Neuronal stem cell (in vitro differentiated cells): ENCODE data around the gene AMBRA1.

ENCODE experiments used
- DNase-seq: peaks from one replicate; pipeline ENCODE4 v3.0.0-alpha.2; 2013; ENCODE audit warnings: low spot score
- H2AFZ ChIP-seq: one replicate; pipeline ENCODE4 v1.6.1; 2013; ENCODE audit warnings: mild to moderate bottlenecking, low read length, inconsistent platforms
- H2AK5ac ChIP-seq: 2 replicates; pipeline ENCODE4 v1.6.1; 2013; ENCODE audit warnings: low read depth, mild to moderate bottlenecking, inconsistent platforms, low read length, moderate library complexity, mixed read lengths
- H2BK120ac ChIP-seq: 2 replicates; pipeline ENCODE4 v1.6.1; 2013; ENCODE audit warnings: low read depth, mild to moderate bottlenecking, inconsistent platforms, low read length, moderate library complexity, mixed read lengths
- H2BK12ac ChIP-seq: one replicate; pipeline ENCODE4 v1.6.1; 2013; ENCODE audit warnings: low read length, inconsistent platforms
- H2BK15ac ChIP-seq: 2 replicates; pipeline ENCODE4 v1.6.1; 2013; ENCODE audit warnings: mild to moderate bottlenecking, low read length, inconsistent platforms, mixed read lengths
- H2BK5ac ChIP-seq: one replicate; pipeline ENCODE4 v1.6.1; 2013; ENCODE audit warnings: inconsistent platforms, mild to moderate bottlenecking, low read length, moderate library complexity
- H3K14ac ChIP-seq: one replicate; pipeline ENCODE4 v1.6.1; 2013; ENCODE audit warnings: low read length, inconsistent platforms
- H3K18ac ChIP-seq: 2 replicates; pipeline ENCODE4 v1.6.1; 2013; ENCODE audit warnings: low read length, inconsistent platforms
- H3K23ac ChIP-seq: 2 replicates; pipeline ENCODE4 v1.6.1; 2013; ENCODE audit warnings: low read depth, mild to moderate bottlenecking, mixed read lengths, low read length, inconsistent platforms; ENCODE audit not compliant: poor library complexity
- H3K27ac ChIP-seq: replicated peaks from 3 replicates; pipeline ENCODE4 v1.5.1; 2013; ENCODE audit warnings: low read length, inconsistent platforms
- H3K27me3 ChIP-seq, 3 experiments: 2 replicates each; pipeline ENCODE4 v1.6.1; 2013; ENCODE audit warnings: low read length in 3 of 3, mild to moderate bottlenecking in 2 of 3, inconsistent platforms in 1 of 3, low read depth in 1 of 3, mixed read lengths in 1 of 3, moderate library complexity in 1 of 3; ENCODE audit not compliant: control insufficient read depth in 3 of 3, insufficient read depth in 3 of 3
- H3K36me3 ChIP-seq, 2 donors: replicated peaks in 1 of 2; 2 replicates each; pipeline ENCODE4 v1.6.1; 2013; ENCODE audit warnings: low read length in 2 of 2; ENCODE audit not compliant: control insufficient read depth in 2 of 2, insufficient read depth in 2 of 2
- H3K4ac ChIP-seq: 2 replicates; pipeline ENCODE4 v1.6.1; 2013; ENCODE audit warnings: inconsistent platforms, mild to moderate bottlenecking, low read length, moderate library complexity
- H3K4me1 ChIP-seq, 2 donors: 1 replicate in 1 of 2; 2 replicates in 1 of 2; pipeline ENCODE4 v1.6.1; 2013; ENCODE audit warnings: low read length in 2 of 2, low read depth in 1 of 2; ENCODE audit not compliant: control insufficient read depth in 2 of 2, insufficient read depth in 1 of 2
- H3K4me2 ChIP-seq: one replicate; pipeline ENCODE4 v1.6.1; 2013; ENCODE audit warnings: mild to moderate bottlenecking, low read length, inconsistent platforms; ENCODE audit not compliant: insufficient read depth, poor library complexity, severe bottlenecking
- H3K4me3 ChIP-seq, 2 donors: 2 replicates each; pipeline ENCODE4 v1.5.1; 2013; ENCODE audit warnings: low read length in 2 of 2, mild to moderate bottlenecking in 2 of 2, inconsistent platforms in 1 of 2, moderate library complexity in 1 of 2
- H3K79me1 ChIP-seq: one replicate; pipeline ENCODE4 v1.6.1; 2013; ENCODE audit warnings: low read depth, mild to moderate bottlenecking, inconsistent platforms, low read length, moderate library complexity
- H3K9ac ChIP-seq: one replicate; pipeline ENCODE4 v1.6.1; 2013; ENCODE audit warnings: mild to moderate bottlenecking, low read depth, low read length, inconsistent platforms; ENCODE audit not compliant: poor library complexity
- H3K9me3 ChIP-seq, 2 donors: replicated peaks in 1 of 2; 2 replicates each; pipeline versions ENCODE3 to v1.6.1; 2013; ENCODE audit warnings: low read length in 2 of 2, mild to moderate bottlenecking in 2 of 2, inconsistent platforms in 1 of 2, low read depth in 1 of 2, mixed read lengths in 1 of 2, moderate library complexity in 1 of 2; ENCODE audit not compliant: control insufficient read depth in 2 of 2, insufficient read depth in 1 of 2
- H4K8ac ChIP-seq: one replicate; pipeline ENCODE4 v1.6.1; 2013; ENCODE audit warnings: low read depth, mild to moderate bottlenecking, inconsistent platforms, low read length, moderate library complexity
- H4K91ac ChIP-seq: one replicate; pipeline ENCODE4 v1.6.1; 2013; ENCODE audit warnings: low read length, low read depth, mild to moderate bottlenecking, inconsistent platforms; ENCODE audit not compliant: poor library complexity
- whole genome bisulfite sequencing, 2 donors: extraction: QIAGEN DNeasy Blood & Tissue Kit; methylation state at CpG; one replicate each; pipeline ENCODE4 v1.1.7; 2013; ENCODE audit warnings: missing lambda C conversion rate in 2 of 2, mixed read lengths in 1 of 2; ENCODE audit not compliant: insufficient read length in 2 of 2, insufficient replicate concordance in 1 of 2; ENCODE audit errors: extremely low coverage in 2 of 2; 5-methylcytosine and 5-hydroxymethylcytosine counted together

Gene AMBRA1

DNA sequence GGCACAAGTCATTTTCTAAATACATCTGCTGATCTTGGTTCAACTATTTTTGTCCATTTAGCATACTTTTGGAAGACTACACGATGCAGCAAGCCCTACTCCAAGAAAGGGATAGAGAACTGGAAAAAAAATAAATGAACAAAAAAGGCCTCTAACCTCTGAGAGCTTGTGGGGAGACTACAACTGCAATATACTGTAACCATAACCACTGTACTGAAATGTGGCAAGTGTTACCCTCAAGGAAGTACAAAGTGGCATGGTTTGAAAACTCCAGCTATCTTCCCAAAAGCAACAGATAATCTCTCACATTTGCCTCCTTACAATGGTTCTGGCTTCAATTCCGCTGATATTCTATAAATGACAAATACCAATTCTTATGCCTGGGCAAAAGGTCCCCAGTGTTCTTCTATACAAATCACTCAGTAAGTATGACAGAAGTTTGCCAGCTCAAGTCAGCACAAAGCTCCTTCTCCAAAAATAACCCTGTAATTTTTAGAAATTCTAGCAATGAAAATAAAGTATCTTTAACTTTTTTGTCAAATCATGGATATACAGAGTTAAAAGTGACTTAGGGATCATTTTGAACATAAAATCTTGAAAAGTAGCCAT is 22.9 kb downstream of the AMBRA1 start:
- H2AK5ac ChIP-seq, result no peak overlapping the region
- no peak overlapping the region for H2BK12ac ChIP-seq
- no peak overlapping the region for H3K14ac ChIP-seq
- no peak overlapping the region for H2AFZ ChIP-seq
- H2BK120ac ChIP-seq, result no peak overlapping the region
- no peak overlapping the region for H3K27ac ChIP-seq
- peaks cover 1 to 6% of the 10 kb centered on the region in 2 donors for H3K9me3 ChIP-seq
- no peaks in the 10 kb centered on the region for H3K36me3 ChIP-seq
- H3K27me3 ChIP-seq, result no peaks in the 10 kb centered on the region
- H3K4me3 ChIP-seq, result no peak overlapping the region
- no peak overlapping the region for H4K91ac ChIP-seq
- no peak overlapping the region for H3K9ac ChIP-seq
- no peak overlapping the region for H3K23ac ChIP-seq
- no peak overlapping the region for H3K4me2 ChIP-seq
- DNase-seq, result no peak
- H4K8ac ChIP-seq, result no peak overlapping the region
- no peak overlapping the region for H3K18ac ChIP-seq
- no peaks in the 10 kb centered on the region for H3K4me1 ChIP-seq
- no peak overlapping the region for H2BK5ac ChIP-seq
- H3K4ac ChIP-seq, result no peak overlapping the region
- H3K79me1 ChIP-seq, result peaks cover 5% of the 10 kb centered on the region
- WGBS, 2 donors, result no CpG with 5 or more reads among the region's 2 CpGs
- H2BK15ac ChIP-seq, result no peak overlapping the region

GRCh38 chr11:46565232-46565840 is 28.5 kb downstream of the AMBRA1 start:
- no peak overlapping the region for H3K4ac ChIP-seq

DNA sequence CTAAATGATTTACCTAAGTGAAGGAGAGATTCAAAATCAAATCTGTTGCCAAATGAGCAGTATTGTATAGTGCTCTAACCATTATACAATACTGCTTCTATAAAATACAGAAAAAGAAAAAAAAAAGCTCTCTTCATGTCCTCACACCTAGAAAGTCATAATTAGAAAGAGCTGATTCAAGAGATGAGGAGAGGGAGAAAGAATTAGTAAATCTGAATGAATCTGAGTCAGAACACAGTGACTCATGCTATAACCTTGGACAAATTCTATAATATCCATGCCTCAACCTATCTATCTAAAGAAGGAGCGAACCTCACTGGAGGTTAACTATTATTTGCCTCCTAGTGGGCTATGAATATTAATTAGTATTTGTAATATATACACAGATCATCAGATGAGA is 29.4 kb downstream of the AMBRA1 start:
- Histone ChIP-seq H3K14ac (no peak overlapping the region), H3K79me1 (peaks cover 6% of the 10 kb centered on the region), H2AFZ (no peak overlapping the region), H2BK15ac (no peak overlapping the region), H2BK120ac (no peak overlapping the region), H3K4me3 (no peak overlapping the region), H2AK5ac (no peak overlapping the region), H3K9ac (no peak overlapping the region), H4K8ac (no peak overlapping the region), H3K4me2 (no peak overlapping the region), H3K36me3 (no peaks in the 10 kb centered on the region), H3K23ac (no peak overlapping the region), H4K91ac (no peak overlapping the region), H3K27me3 (no peaks in the 10 kb centered on the region), H3K27ac (no peak overlapping the region), H2BK12ac (no peak overlapping the region), H3K9me3 (peaks cover 0 to under 1% of the 10 kb centered on the region in 2 donors), H2BK5ac (no peak overlapping the region), H3K4ac (no peak overlapping the region), H3K18ac (no peak overlapping the region), H3K4me1 (no peaks in the 10 kb centered on the region)
- whole genome bisulfite sequencing, 2 donors, result no CpG with 5 or more reads among the region's 1 CpG
- DNase-seq, result no peak

More at GRCh38 chr11:46565232-46565840, 28.5 kb downstream of the AMBRA1 start:
- H4K8ac ChIP-seq, result no peak overlapping the region
- H3K79me1 ChIP-seq, result peaks cover 6% of the 10 kb centered on the region
- DNase-seq, result no peak
- H2BK15ac ChIP-seq, result no peak overlapping the region
- no peak overlapping the region for H3K27ac ChIP-seq
- no peaks in the 10 kb centered on the region for H3K27me3 ChIP-seq
- H3K4me1 ChIP-seq, result no peaks in the 10 kb centered on the region
- H2BK12ac ChIP-seq, result no peak overlapping the region
- no peak overlapping the region for H3K4me2 ChIP-seq
- no peak overlapping the region for H2AFZ ChIP-seq
- no CpG with 5 or more reads among the region's 7 CpGs for WGBS, 2 donors
- H3K4me3 ChIP-seq, result no peak overlapping the region
- H3K9me3 ChIP-seq, result peaks cover 0 to 1% of the 10 kb centered on the region in 2 donors
- no peak overlapping the region for H2AK5ac ChIP-seq
- H2BK5ac ChIP-seq, result no peak overlapping the region
- no peak overlapping the region for H2BK120ac ChIP-seq
- H3K9ac ChIP-seq, result no peak overlapping the region
- H3K36me3 ChIP-seq, result no peaks in the 10 kb centered on the region
- H3K18ac ChIP-seq, result no peak overlapping the region
- H3K14ac ChIP-seq, result no peak overlapping the region
- no peak overlapping the region for H4K91ac ChIP-seq
- H3K23ac ChIP-seq, result no peak overlapping the region

GRCh38 chr11:46562527-46562926 is 31.3 kb downstream of the AMBRA1 start:
- Histone ChIP-seq H3K4me2 (no peak overlapping the region), H3K23ac (no peak overlapping the region), H3K18ac (no peak overlapping the region), H2AFZ (no peak overlapping the region), H3K79me1 (peaks cover 9% of the 10 kb centered on the region), H3K4me1 (no peaks in the 10 kb centered on the region), H3K14ac (no peak overlapping the region), H4K8ac (no peak overlapping the region), H3K9ac (no peak overlapping the region), H3K9me3 (no peaks in the 10 kb centered on the region), H3K4ac (no peak overlapping the region), H2BK12ac (no peak overlapping the region), H2AK5ac (no peak overlapping the region), H2BK120ac (no peak overlapping the region), H3K36me3 (no peaks in the 10 kb centered on the region), H3K27ac (no peak overlapping the region), H4K91ac (no peak overlapping the region), H3K27me3 (no peaks in the 10 kb centered on the region), H2BK15ac (no peak overlapping the region), H2BK5ac (no peak overlapping the region), H3K4me3 (no peak overlapping the region)
- no peak for DNase-seq
- no CpG with 5 or more reads among the region's 5 CpGs for WGBS, 2 donors
